Tibial nerve (tissue), 4 donors: Measurements from ENCODE around the gene EXOSC7. TPM values are rescaled to one million over a fixed set of nuclear protein-coding genes. Genes with fewer than 3 reads are reported as not detected.
"Not testable (repeated sequence)": the region's sequence is repeated elsewhere in the genome, so short reads cannot be mapped to it uniquely, and the experiment has no call there.

ENCODE experiments used
- DNase-seq, 2 donors: peaks; one replicate each; pipeline ENCODE4 v3.0.0-alpha.2; 2019; ENCODE audit warnings: low spot score in 2 of 2
- H3K27ac ChIP-seq, 4 donors: fragments of 200-600 bp; sonication (generic) in 3 of 4; one replicate each; pipeline ENCODE4 v1.5.1; 2017 to 2019; ENCODE audit warnings: mild to moderate bottlenecking in 1 of 4
- H3K27me3 ChIP-seq, 2 donors: fragments of 200-600 bp; sonication (generic) in 1 of 2; one replicate each; pipeline versions ENCODE4 v1.5.1 to v1.6.0; 2017 to 2019
- H3K36me3 ChIP-seq, 3 donors: fragments of 200-600 bp; sonication (generic); one replicate each; pipeline ENCODE4 v1.5.1; 2018 to 2019
- H3K4me1 ChIP-seq, 4 donors: fragments of 200-600 bp; sonication (generic) in 3 of 4; one replicate each; pipeline ENCODE4 v1.5.1; 2017 to 2019
- H3K4me3 ChIP-seq, 4 donors: fragments of 200-600 bp; sonication (generic) in 3 of 4; one replicate each; pipeline ENCODE4 v1.5.1; 2017 to 2019; ENCODE audit warnings: mild to moderate bottlenecking in 1 of 4, moderate library complexity in 1 of 4
- H3K9me3 ChIP-seq, 4 donors: fragments of 200-600 bp; sonication (generic) in 3 of 4; one replicate each; pipeline ENCODE4 v1.5.1; 2017 to 2019
- EP300 ChIP-seq, 2 donors: sonication (generic); formaldehyde crosslinking; IDR thresholded peaks; one replicate each; pipeline ENCODE4 v1.6.1; 2017; ENCODE audit warnings: antibody characterized with exemption in 2 of 2, mild to moderate bottlenecking in 1 of 2
- POLR2A ChIP-seq, 2 donors: fragments of 450-650 bp; IDR thresholded peaks; one replicate each; pipeline ENCODE4 v1.6.1; 2017; ENCODE audit warnings: antibody characterized with exemption in 2 of 2, mild to moderate bottlenecking in 2 of 2, moderate library complexity in 2 of 2
- WGBS, 2 donors: methylation state at CpG; one replicate each; pipeline ENCODE4 v1.1.5; 2018; 5-methylcytosine and 5-hydroxymethylcytosine counted together
- total RNA-seq, 4 donors: library from RNA; depleted of rRNA; stranded (reverse); fragments of >200 nt; gene quantifications; one replicate each; pipeline ENCODE4 v1.1.0, GENCODE V29; 2016
- TF ChIP-seq, protein P1 (sequence below), 5 experiments: fragments of 200-600 bp in 3 of 5; fragments of 450-650 bp in 2 of 5; sonication (generic) in 3 of 5; IDR thresholded peaks; one replicate each; pipeline ENCODE4 v1.5.1; 2016 to 2019; ENCODE audit warnings: antibody characterized with exemption in 5 of 5, mild to moderate bottlenecking in 3 of 5, moderate library complexity in 2 of 5

Gene EXOSC7
- total RNA-seq, 4 donors from 2014 or later, result 48.3 to 67.7 (median 64.2) TPM

DNA sequence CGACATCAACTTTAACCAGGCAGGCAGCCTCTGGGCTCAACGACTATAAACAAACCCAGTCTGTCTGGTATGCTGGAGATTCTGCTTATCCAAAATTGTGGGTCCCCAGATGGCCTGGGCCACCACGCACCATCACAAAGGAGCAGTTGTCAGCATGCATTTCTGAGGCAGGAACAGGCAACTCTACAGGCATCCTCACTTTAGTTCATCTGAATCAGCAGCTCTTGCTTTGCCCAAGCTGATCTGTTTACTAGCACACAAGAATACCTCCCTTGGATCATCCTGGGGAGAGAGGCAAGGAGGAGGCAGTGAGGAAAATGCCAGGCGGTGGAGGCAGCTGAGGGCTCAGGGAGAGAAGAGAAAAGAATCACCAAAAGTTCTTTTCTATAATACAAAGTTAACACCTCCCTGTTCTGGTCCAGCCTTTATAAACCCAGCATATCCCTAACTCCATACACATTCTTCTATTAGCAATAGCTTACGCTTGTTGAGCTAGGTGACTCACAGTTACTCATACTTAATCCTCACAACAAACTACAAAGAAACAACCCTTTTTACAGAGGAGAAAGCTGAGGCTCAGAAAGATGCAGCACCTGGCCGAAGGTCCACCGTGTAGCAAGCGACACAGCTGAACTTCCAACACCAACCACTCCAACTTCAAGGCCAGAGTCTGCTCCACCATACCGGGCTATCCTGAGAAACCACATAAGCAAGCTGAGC is 33.7 kb upstream of the EXOSC7 start:
- H3K27ac ChIP-seq, result no peak overlapping the region
- WGBS, 2 donors, result 91 to 95% methylated on average over 9 of the region's 9 CpGs
- no peak overlapping the region for H3K4me3 ChIP-seq
- H3K36me3 ChIP-seq, result peaks cover 0 to 97% (median 0%) of the 10 kb centered on the region in 3 donors
- no peak for DNase-seq
- H3K9me3 ChIP-seq, result no peaks in the 10 kb centered on the region
- TF ChIP-seq, protein P1, sequence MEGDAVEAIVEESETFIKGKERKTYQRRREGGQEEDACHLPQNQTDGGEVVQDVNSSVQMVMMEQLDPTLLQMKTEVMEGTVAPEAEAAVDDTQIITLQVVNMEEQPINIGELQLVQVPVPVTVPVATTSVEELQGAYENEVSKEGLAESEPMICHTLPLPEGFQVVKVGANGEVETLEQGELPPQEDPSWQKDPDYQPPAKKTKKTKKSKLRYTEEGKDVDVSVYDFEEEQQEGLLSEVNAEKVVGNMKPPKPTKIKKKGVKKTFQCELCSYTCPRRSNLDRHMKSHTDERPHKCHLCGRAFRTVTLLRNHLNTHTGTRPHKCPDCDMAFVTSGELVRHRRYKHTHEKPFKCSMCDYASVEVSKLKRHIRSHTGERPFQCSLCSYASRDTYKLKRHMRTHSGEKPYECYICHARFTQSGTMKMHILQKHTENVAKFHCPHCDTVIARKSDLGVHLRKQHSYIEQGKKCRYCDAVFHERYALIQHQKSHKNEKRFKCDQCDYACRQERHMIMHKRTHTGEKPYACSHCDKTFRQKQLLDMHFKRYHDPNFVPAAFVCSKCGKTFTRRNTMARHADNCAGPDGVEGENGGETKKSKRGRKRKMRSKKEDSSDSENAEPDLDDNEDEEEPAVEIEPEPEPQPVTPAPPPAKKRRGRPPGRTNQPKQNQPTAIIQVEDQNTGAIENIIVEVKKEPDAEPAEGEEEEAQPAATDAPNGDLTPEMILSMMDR (IDR thresholded peaks at IDR 0.05), result no peak
- TF ChIP-seq EP300 (IDR thresholded peaks at IDR 0.05) (no peak), POLR2A (IDR thresholded peaks at IDR 0.05) (no peak)
- H3K4me1 ChIP-seq, result no peaks in the 10 kb centered on the region
- no peaks in the 10 kb centered on the region for H3K27me3 ChIP-seq

GRCh38 chr3:44948239-44948638 is 27.8 kb upstream of the EXOSC7 start:
- Histone ChIP-seq H3K27ac (no peak overlapping the region), H3K9me3 (no peaks in the 10 kb centered on the region), H3K27me3 (no peaks in the 10 kb centered on the region), H3K36me3 (peaks cover 0 to 52% (median 0%) of the 10 kb centered on the region in 3 donors), H3K4me3 (no peak overlapping the region), H3K4me1 (no peaks in the 10 kb centered on the region)
- TF ChIP-seq EP300 (IDR thresholded peaks at IDR 0.05) (no peak), POLR2A (IDR thresholded peaks at IDR 0.05) (no peak)
- TF ChIP-seq, protein P1 (IDR thresholded peaks at IDR 0.05), result no peak
- WGBS, 2 donors, result 94 to 99% methylated on average over 3 of the region's 3 CpGs
- no peak for DNase-seq

DNA sequence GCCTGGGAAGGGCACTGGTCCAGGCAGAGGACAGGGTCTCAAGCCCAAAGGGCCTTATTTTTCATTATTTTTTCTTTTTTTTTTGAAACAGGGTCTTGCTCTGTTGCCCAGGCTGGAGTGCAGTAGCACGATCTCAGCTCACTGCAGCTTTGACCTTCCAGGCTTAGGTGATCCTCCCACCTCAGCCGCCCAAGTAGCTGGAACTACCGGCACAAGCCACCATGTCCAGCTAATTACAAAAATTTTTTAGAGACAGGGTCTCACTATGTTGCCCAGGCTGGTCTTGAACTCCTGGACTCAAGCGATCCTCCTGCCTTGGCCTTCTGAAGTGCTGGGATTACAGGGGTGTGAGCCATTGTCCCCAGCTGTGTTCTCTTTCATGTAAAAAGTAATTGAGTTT is 26.3 kb upstream of the EXOSC7 start:
- WGBS, 2 donors, result 96 to 97% methylated on average over 4 of the region's 4 CpGs
- DNase-seq, H3K27me3 ChIP-seq: not testable (repeated sequence)

GRCh38 chr3:44950275-44950734 is 25.7 kb upstream of the EXOSC7 start:
- peaks cover 0 to 36% (median 0%) of the 10 kb centered on the region in 3 donors for H3K36me3 ChIP-seq
- TF ChIP-seq, protein P1 (IDR thresholded peaks at IDR 0.05), result no peak
- TF ChIP-seq EP300 (IDR thresholded peaks at IDR 0.05), result no peak
- no peak for TF ChIP-seq POLR2A (IDR thresholded peaks at IDR 0.05)
- H3K4me3 ChIP-seq, result no peak overlapping the region
- WGBS, 2 donors, result 70 to 71% methylated on average over 2 of the region's 2 CpGs
- no peaks in the 10 kb centered on the region for H3K27me3 ChIP-seq
- DNase-seq, result no peak
- no peaks in the 10 kb centered on the region for H3K9me3 ChIP-seq
- no peaks in the 10 kb centered on the region for H3K4me1 ChIP-seq
- H3K27ac ChIP-seq, result no peak overlapping the region

More for the DNA sequence above, 26.3 kb upstream of the EXOSC7 start:
- not testable (repeated sequence) for H3K9me3 ChIP-seq, H3K4me1 ChIP-seq, H3K27ac ChIP-seq, H3K4me3 ChIP-seq
- H3K36me3 ChIP-seq, result peaks cover 0 to 41% (median 0%) of the 10 kb centered on the region in 3 donors

- Histone ChIP-seq H3K36me3 (peaks cover 0 to 40% (median 0%) of the 10 kb centered on the region in 3 donors), H3K27me3 (no peaks in the 10 kb centered on the region), H3K9me3 (no peaks in the 10 kb centered on the region), H3K27ac (no peak overlapping the region), H3K4me3 (no peak overlapping the region), H3K4me1 (peaks cover 0 to 7% (median 0%) of the 10 kb centered on the region in 4 donors)
- 80 to 85% methylated on average over 3 of the region's 3 CpGs for WGBS, 2 donors
- TF ChIP-seq, protein P1 (IDR thresholded peaks at IDR 0.05), result no peak
- TF ChIP-seq POLR2A (IDR thresholded peaks at IDR 0.05) (no peak), EP300 (IDR thresholded peaks at IDR 0.05) (no peak)
- DNase-seq, result no peak
Observed at GRCh38 chr3:44952689-44953088, 23.4 kb upstream of the EXOSC7 start.
